ENCODE results near the gene MAML2.

MAML2 gene

DNA sequence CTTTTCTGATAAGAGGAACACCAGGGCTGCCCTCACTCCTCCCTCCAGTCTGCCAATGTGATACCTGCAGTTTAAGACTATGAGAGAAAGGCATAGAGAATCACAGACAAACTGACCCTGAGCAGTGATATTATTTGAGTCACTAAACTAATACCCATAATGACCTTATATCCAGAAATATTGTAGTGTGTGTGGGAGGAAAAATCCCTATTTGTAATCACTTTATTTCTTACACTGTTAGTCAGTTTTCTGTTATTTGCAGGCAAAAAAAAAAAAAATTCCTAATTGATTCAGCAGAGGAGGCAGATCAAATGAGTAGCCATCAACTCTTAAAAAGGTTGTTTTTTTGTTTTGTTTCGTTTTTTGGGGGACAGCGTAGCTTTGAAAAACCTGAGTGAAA is 82.5 kb downstream of the MAML2 start:
- POLR2A ChIA-PET: no interaction called here
- no peak for DNase-seq
- no peaks in the 10 kb centered on the region for H3K9me3 ChIP-seq (ENCODE audit: control extremely low read depth in 1 of 5, control insufficient read depth in 4 of 5, insufficient read depth in 2 of 5, low read depth in 1 of 5, low read length in 4 of 5)
- CTCF ChIA-PET: interaction anchor here (0.6 kb wide), 2 partner anchors 18 to 66 kb away, joined by 3 to 4 read pairs; no protein-coding TSS in a partner anchor
- H3K4me3 ChIP-seq (ENCODE audit: control insufficient read depth in 1 of 7, extremely low read depth in 1 of 7, insufficient read depth in 4 of 7, low read depth in 2 of 7, low read length in 6 of 7): no peak overlapping the region
- H3K27ac ChIP-seq (ENCODE audit: insufficient read depth in 1 of 2, low read depth in 1 of 2, low read length in 2 of 2, poor library complexity in 1 of 2, severe bottlenecking in 2 of 2): no peak overlapping the region
- 100% methylated on average over 2 of the region's 2 CpGs for WGBS (ENCODE audit: insufficient coverage)
- peaks cover 38 to 66% (median 50%) of the 10 kb centered on the region in 4 experiments for H3K4me1 ChIP-seq (ENCODE audit: control extremely low read depth in 1 of 4, control insufficient read depth in 4 of 4, insufficient read depth in 4 of 4, low read length in 3 of 4)
- no peaks in the 10 kb centered on the region for H3K36me3 ChIP-seq (ENCODE audit: control insufficient read depth in 4 of 4, insufficient read depth in 4 of 4, low read length in 3 of 4)
- H3K27me3 ChIP-seq (replicated peaks in 2 of 5; ENCODE audit: control insufficient read depth in 4 of 5, insufficient read depth in 5 of 5, low read length in 4 of 5): no peaks in the 10 kb centered on the region

- CTCF ChIA-PET: interaction anchor here (0.6 kb wide), 2 partner anchors 18 to 67 kb away, joined by 3 to 4 read pairs; no protein-coding TSS in a partner anchor
- peak in 1 of 3 donors; percentile 35 for DNase-seq
- Histone ChIP-seq H3K27me3 (replicated peaks in 2 of 5; ENCODE audit: control insufficient read depth in 4 of 5, insufficient read depth in 5 of 5, low read length in 4 of 5) (no peaks in the 10 kb centered on the region), H3K27ac (ENCODE audit: insufficient read depth in 1 of 2, low read depth in 1 of 2, low read length in 2 of 2, poor library complexity in 1 of 2, severe bottlenecking in 2 of 2) (no peak overlapping the region), H3K4me1 (ENCODE audit: control extremely low read depth in 1 of 4, control insufficient read depth in 4 of 4, insufficient read depth in 4 of 4, low read length in 3 of 4) (peaks cover 40 to 66% (median 52%) of the 10 kb centered on the region in 4 experiments), H3K36me3 (ENCODE audit: control insufficient read depth in 4 of 4, insufficient read depth in 4 of 4, low read length in 3 of 4) (no peaks in the 10 kb centered on the region), H3K4me3 (ENCODE audit: control insufficient read depth in 1 of 7, extremely low read depth in 1 of 7, insufficient read depth in 4 of 7, low read depth in 2 of 7, low read length in 6 of 7) (no peak overlapping the region), H3K9me3 (ENCODE audit: control extremely low read depth in 1 of 5, control insufficient read depth in 4 of 5, insufficient read depth in 2 of 5, low read depth in 1 of 5, low read length in 4 of 5) (no peaks in the 10 kb centered on the region)
- POLR2A ChIA-PET: no interaction called here
- 90% methylated on average over 2 of the region's 3 CpGs for WGBS (ENCODE audit: insufficient coverage)
Observed at GRCh38 chr11:96260067-96260511, 82.9 kb downstream of the MAML2 start.

GRCh38 chr11:96259134-96259830 is 83.7 kb downstream of the MAML2 start:
- POLR2A ChIA-PET: no interaction called here
- Histone ChIP-seq H3K27ac (ENCODE audit: insufficient read depth in 1 of 2, low read depth in 1 of 2, low read length in 2 of 2, poor library complexity in 1 of 2, severe bottlenecking in 2 of 2) (peak overlapping the region in 1 of 2 experiments; percentile 82), H3K9me3 (ENCODE audit: control extremely low read depth in 1 of 5, control insufficient read depth in 4 of 5, insufficient read depth in 2 of 5, low read depth in 1 of 5, low read length in 4 of 5) (no peaks in the 10 kb centered on the region), H3K27me3 (replicated peaks in 2 of 5; ENCODE audit: control insufficient read depth in 4 of 5, insufficient read depth in 5 of 5, low read length in 4 of 5) (no peaks in the 10 kb centered on the region), H3K36me3 (ENCODE audit: control insufficient read depth in 4 of 4, insufficient read depth in 4 of 4, low read length in 3 of 4) (no peaks in the 10 kb centered on the region), H3K4me3 (ENCODE audit: control insufficient read depth in 1 of 7, extremely low read depth in 1 of 7, insufficient read depth in 4 of 7, low read depth in 2 of 7, low read length in 6 of 7) (no peak overlapping the region), H3K4me1 (ENCODE audit: control extremely low read depth in 1 of 4, control insufficient read depth in 4 of 4, insufficient read depth in 4 of 4, low read length in 3 of 4) (peaks cover 42 to 70% (median 58%) of the 10 kb centered on the region in 4 experiments)
- WGBS (ENCODE audit: insufficient coverage): 80% methylated on average over 1 of the region's 4 CpGs
- DNase-seq: no peak
- CTCF ChIA-PET: interaction anchor here (1.2 kb wide), 1 partner anchor 113 kb away, joined by 3 read pairs; no protein-coding TSS in a partner anchor

GRCh38 chr11:96257972-96258934 is 84.7 kb downstream of the MAML2 start:
- WGBS (ENCODE audit: insufficient coverage): 0% methylated on average over 1 of the region's 4 CpGs

DNA sequence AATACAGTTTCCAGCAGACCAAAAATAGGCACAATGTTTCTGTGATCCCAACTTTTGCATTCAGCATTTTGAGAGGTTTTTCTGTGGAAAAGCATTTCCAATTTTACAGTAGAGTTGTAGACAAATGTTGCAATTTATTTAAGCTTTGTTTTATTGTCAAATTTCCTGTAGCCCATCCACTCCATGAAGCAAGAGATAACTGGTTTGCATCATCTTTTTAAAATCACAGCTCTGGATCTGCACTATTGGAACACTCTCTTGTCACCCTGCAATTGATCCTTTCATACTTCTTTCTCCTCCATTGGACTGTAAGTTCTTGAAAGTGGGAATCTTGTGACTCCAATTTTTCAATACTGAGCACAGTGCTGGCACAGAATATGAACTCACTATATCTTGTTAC is 86.0 kb downstream of the MAML2 start:
- H3K4me3 ChIP-seq (ENCODE audit: control insufficient read depth in 1 of 7, extremely low read depth in 1 of 7, insufficient read depth in 4 of 7, low read depth in 2 of 7, low read length in 6 of 7): no peak overlapping the region
- POLR2A ChIA-PET: no interaction called here
- H3K4me1 ChIP-seq (ENCODE audit: control extremely low read depth in 1 of 4, control insufficient read depth in 4 of 4, insufficient read depth in 4 of 4, low read length in 3 of 4): peaks cover 48 to 76% (median 66%) of the 10 kb centered on the region in 4 experiments
- no peaks in the 10 kb centered on the region for H3K9me3 ChIP-seq (ENCODE audit: control extremely low read depth in 1 of 5, control insufficient read depth in 4 of 5, insufficient read depth in 2 of 5, low read depth in 1 of 5, low read length in 4 of 5)
- H3K27me3 ChIP-seq (replicated peaks in 2 of 5; ENCODE audit: control insufficient read depth in 4 of 5, insufficient read depth in 5 of 5, low read length in 4 of 5): no peaks in the 10 kb centered on the region
- peak overlapping the region in 1 of 2 experiments; percentile 60 for H3K27ac ChIP-seq (ENCODE audit: insufficient read depth in 1 of 2, low read depth in 1 of 2, low read length in 2 of 2, poor library complexity in 1 of 2, severe bottlenecking in 2 of 2)
- H3K36me3 ChIP-seq (ENCODE audit: control insufficient read depth in 4 of 4, insufficient read depth in 4 of 4, low read length in 3 of 4): no peaks in the 10 kb centered on the region
- CTCF ChIA-PET: interaction anchor here (0.6 to 4.8 kb wide), 4 partner anchors 8 to 84 kb away, joined by 3 to 37 read pairs (median 4); partner anchors contain the start of gene MAML2
- DNase-seq: no peak

More at GRCh38 chr11:96257972-96258934, 84.7 kb downstream of the MAML2 start:
- peak overlapping the region; percentile 49 to 82 for H3K27ac ChIP-seq (ENCODE audit: insufficient read depth in 1 of 2, low read depth in 1 of 2, low read length in 2 of 2, poor library complexity in 1 of 2, severe bottlenecking in 2 of 2)
- no peaks in the 10 kb centered on the region for H3K36me3 ChIP-seq (ENCODE audit: control insufficient read depth in 4 of 4, insufficient read depth in 4 of 4, low read length in 3 of 4)
- POLR2A ChIA-PET: interaction anchor here (0.6 kb wide), 1 partner anchor 98 kb away, joined by 4 read pairs; no protein-coding TSS in a partner anchor
- peaks cover 47 to 75% (median 64%) of the 10 kb centered on the region in 4 experiments for H3K4me1 ChIP-seq (ENCODE audit: control extremely low read depth in 1 of 4, control insufficient read depth in 4 of 4, insufficient read depth in 4 of 4, low read length in 3 of 4)
- CTCF ChIA-PET: interaction anchor here (1.2 kb wide), 1 partner anchor 112 kb away, joined by 3 read pairs; no protein-coding TSS in a partner anchor
- H3K9me3 ChIP-seq (ENCODE audit: control extremely low read depth in 1 of 5, control insufficient read depth in 4 of 5, insufficient read depth in 2 of 5, low read depth in 1 of 5, low read length in 4 of 5): no peaks in the 10 kb centered on the region
- peak in 2 of 3 donors; percentile 81 to 90 for DNase-seq
- peak overlapping the region in 6 of 7 experiments; percentile 15 to 70 (median 48) for H3K4me3 ChIP-seq (ENCODE audit: control insufficient read depth in 1 of 7, extremely low read depth in 1 of 7, insufficient read depth in 4 of 7, low read depth in 2 of 7, low read length in 6 of 7)
- H3K27me3 ChIP-seq (replicated peaks in 2 of 5; ENCODE audit: control insufficient read depth in 4 of 5, insufficient read depth in 5 of 5, low read length in 4 of 5): no peaks in the 10 kb centered on the region

DNA sequence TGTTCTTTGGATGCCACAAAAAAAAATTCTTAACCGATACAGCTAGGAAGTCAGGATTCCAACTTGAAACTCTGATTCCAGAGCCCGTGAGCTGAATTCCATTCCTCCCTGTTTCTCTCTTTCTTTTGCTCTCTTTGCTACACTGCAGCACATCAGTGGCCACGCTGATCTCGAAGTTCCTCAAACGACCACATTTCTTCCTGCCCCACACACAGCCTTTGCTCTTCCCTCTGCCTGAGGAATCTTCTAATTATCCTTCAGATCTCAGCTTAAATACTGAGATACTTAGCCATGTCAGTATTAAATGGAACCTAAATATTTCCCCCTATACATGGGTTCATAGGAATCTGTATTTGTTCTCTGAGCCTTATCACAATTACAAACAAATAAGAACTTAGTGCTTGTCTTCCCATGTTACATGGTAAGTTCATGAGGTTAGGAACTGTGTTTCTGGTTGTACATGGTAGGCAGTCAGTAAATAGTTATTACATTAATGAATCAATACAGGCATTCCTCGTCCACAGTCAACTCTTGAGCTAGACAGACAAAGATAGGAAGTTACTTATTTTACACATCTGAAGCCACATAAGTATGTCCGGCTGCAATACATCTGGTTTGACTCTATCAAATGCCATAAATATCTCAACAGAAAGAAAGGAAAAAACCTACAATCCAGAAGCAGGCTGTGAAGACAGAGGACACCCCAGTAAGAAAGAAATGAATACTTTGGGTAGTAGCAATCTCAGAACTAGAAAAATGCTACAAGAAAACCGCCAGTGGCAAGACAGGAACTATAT is 86.6 kb downstream of the MAML2 start:
- peaks cover 48 to 76% (median 66%) of the 10 kb centered on the region in 4 experiments for H3K4me1 ChIP-seq (ENCODE audit: control extremely low read depth in 1 of 4, control insufficient read depth in 4 of 4, insufficient read depth in 4 of 4, low read length in 3 of 4)
- 21% methylated on average over 7 of the region's 8 CpGs for WGBS (ENCODE audit: insufficient coverage)
- no peaks in the 10 kb centered on the region for H3K36me3 ChIP-seq (ENCODE audit: control insufficient read depth in 4 of 4, insufficient read depth in 4 of 4, low read length in 3 of 4)
- no peaks in the 10 kb centered on the region for H3K9me3 ChIP-seq (ENCODE audit: control extremely low read depth in 1 of 5, control insufficient read depth in 4 of 5, insufficient read depth in 2 of 5, low read depth in 1 of 5, low read length in 4 of 5)
- peak in 2 of 3 donors; percentile 62 to 76 for DNase-seq
- peak overlapping the region in 5 of 7 experiments; percentile 1 to 55 (median 14) for H3K4me3 ChIP-seq (ENCODE audit: control insufficient read depth in 1 of 7, extremely low read depth in 1 of 7, insufficient read depth in 4 of 7, low read depth in 2 of 7, low read length in 6 of 7)
- H3K27me3 ChIP-seq (replicated peaks in 2 of 5; ENCODE audit: control insufficient read depth in 4 of 5, insufficient read depth in 5 of 5, low read length in 4 of 5): no peaks in the 10 kb centered on the region
- ChIA-PET CTCF (interaction anchor here (0.6 to 4.8 kb wide), 4 partner anchors 8 to 85 kb away, joined by 3 to 37 read pairs (median 4); partner anchors contain the start of gene MAML2), POLR2A (no interaction called here)
- peak overlapping the region in 1 of 2 experiments; percentile 60 for H3K27ac ChIP-seq (ENCODE audit: insufficient read depth in 1 of 2, low read depth in 1 of 2, low read length in 2 of 2, poor library complexity in 1 of 2, severe bottlenecking in 2 of 2)
